HG03095 (cell line): ENCODE data around the gene GOLM1.

Experiments
- ATAC-seq: cut with Tn5 transposase; IDR thresholded peaks from one replicate; pipeline ENCODE4 v1.9.1; 2021; ENCODE audit warnings: moderate library complexity; ENCODE audit not compliant: unreplicated experiment

Gene GOLM1

DNA sequence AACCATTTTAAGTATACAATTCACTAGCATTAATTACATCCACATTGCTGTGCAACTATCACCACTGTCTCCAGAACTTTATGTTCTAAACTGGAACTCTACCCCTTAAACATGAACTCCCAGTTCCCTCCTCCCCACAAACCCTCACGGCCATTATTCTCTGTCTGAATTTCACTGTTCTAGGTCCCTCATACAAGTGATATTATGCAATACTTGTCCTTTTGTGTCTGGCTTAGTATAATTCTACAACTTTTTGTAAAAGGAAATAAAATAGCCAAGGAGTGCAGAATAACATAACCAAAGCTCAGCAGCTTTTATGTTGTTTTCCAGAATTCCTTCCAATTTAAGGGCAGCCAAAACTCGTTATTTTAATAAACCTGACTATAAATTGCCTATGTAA lies 105.2 kb downstream of the GOLM1 start:
- no peak for ATAC-seq

DNA sequence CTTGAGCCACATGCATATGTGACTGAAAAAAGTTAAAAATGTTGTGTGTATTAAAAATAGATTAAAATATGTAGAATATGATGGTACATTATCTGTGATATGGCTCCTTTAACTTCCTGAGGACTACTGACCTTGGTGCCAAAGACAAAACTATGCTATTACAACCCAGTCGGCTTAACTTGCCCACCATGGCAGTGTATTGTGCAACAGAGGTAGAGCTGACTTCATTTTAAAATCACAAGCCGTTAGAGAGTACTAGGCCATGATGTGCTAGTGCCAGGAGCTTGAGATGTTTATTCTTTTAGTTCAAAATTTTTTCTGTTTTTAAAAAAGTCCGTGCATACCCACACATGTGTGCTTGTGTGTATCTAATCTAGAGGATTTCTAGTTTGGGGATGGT lies 112.1 kb downstream of the GOLM1 start:
- ATAC-seq, result no peak

DNA sequence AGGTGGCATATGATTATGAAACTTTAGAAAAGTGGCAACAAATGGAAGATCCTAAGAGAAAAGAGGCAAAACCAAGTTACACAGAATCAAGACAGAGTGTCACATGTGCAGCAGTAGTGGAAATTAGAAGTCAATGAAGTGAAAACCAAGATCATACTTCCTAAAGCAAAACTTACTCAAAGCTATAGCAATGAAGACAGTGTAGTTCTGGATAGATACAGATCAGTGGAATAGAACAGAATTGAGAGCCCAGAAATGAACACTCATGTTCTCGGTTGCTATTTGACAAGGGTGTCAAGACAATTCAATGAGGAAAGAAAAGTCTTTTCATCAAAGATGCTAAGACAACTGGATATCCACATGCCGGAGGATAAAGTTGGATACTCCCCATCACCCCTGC lies 114.9 kb downstream of the GOLM1 start:
- no peak for ATAC-seq

DNA sequence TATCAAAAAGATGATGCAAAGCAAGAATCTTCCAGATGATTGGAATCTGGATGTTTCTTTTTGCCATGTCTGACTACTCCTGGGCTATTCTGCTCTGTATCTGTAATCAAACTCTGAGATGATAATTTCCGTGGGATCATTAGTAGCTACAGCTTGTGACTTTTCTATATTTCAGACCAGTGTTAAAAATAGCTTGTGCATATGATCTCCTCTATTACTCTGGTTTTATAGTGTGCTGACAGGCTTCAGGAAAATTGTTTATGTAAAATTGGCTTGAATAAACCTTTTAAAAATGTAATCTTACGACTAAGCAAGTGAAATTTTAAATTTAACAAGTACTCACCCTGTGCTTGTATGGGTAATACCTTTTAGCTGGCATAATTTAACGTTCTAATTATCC lies 118.0 kb downstream of the GOLM1 start:
- ATAC-seq, result no peak

DNA sequence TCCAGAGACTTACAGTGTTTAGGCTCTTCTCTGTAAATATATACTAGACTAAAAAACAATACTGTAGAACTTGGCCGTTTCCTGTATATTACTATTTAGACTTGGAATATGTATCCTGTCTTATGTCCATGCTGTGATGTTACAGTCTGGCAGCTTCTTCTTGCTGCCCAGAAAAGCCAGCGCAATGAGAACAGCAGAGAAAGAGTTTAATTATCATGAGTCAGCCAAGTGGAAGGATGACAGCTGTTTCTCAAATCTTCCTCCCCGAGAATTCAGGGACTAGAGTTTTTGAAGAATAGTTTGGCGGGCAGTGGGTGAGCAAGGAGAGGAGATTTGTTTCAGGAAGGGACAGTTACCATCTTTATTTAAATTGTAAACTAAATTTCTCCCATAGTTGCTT lies 120.9 kb downstream of the GOLM1 start:
- ATAC-seq, result no peak
